ENCODE measurements around the gene CRACR2A.

CRACR2A gene

GRCh38 chr12:3571323-3571722 is 181.6 kb downstream of the CRACR2A start:
- TF ChIP-seq, protein P1, sequence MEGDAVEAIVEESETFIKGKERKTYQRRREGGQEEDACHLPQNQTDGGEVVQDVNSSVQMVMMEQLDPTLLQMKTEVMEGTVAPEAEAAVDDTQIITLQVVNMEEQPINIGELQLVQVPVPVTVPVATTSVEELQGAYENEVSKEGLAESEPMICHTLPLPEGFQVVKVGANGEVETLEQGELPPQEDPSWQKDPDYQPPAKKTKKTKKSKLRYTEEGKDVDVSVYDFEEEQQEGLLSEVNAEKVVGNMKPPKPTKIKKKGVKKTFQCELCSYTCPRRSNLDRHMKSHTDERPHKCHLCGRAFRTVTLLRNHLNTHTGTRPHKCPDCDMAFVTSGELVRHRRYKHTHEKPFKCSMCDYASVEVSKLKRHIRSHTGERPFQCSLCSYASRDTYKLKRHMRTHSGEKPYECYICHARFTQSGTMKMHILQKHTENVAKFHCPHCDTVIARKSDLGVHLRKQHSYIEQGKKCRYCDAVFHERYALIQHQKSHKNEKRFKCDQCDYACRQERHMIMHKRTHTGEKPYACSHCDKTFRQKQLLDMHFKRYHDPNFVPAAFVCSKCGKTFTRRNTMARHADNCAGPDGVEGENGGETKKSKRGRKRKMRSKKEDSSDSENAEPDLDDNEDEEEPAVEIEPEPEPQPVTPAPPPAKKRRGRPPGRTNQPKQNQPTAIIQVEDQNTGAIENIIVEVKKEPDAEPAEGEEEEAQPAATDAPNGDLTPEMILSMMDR (IDR thresholded peaks at IDR 0.05; ENCODE audit: control insufficient read depth, insufficient read depth, low read depth, low read length, missing control alignments): no peak
- DNase-seq (ENCODE audit: low read depth): no peak
- no peak overlapping the region for H3K4me3 ChIP-seq (ENCODE audit: control insufficient read depth, low read depth, low read length)

DNA sequence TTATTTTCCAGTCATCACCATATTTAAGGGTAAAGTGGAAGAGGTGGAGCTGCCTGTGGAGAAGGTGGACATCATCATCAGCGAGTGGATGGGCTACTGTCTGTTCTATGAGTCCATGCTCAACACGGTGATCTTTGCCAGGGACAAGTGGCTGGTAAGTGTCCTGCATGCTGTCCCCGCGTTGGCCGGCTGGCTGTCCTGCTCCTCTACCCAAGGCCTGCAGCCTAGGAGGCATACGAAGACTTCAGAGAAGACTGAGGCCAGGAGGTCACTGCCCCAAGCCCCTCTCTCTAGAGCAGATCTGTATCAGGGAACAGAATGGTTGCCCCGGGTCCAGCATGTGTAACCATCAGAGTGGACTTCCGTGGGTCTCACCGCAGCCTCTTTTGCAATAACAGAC is 184.2 kb downstream of the CRACR2A start:
- H3K4me3 ChIP-seq (ENCODE audit: control insufficient read depth, low read depth, low read length): no peak overlapping the region
- TF ChIP-seq, protein P1 (IDR thresholded peaks at IDR 0.05; ENCODE audit: control insufficient read depth, insufficient read depth, low read depth, low read length, missing control alignments): no peak
- no peak for DNase-seq (ENCODE audit: low read depth)

- no peak overlapping the region for H3K4me3 ChIP-seq (ENCODE audit: control insufficient read depth, low read depth, low read length)
- TF ChIP-seq, protein P1 (IDR thresholded peaks at IDR 0.05; ENCODE audit: control insufficient read depth, insufficient read depth, low read depth, low read length, missing control alignments): no peak
- no peak for DNase-seq (ENCODE audit: low read depth)
These were observed 186.9 kb downstream of the CRACR2A start for GRCh38 chr12:3565985-3566384.
